ENCODE results near the gene TRIM38.
"Not testable (repeated sequence)": the region's sequence is repeated elsewhere in the genome, so short reads cannot be mapped to it uniquely, and the experiment has no call there.

The TRIM38 gene

DNA sequence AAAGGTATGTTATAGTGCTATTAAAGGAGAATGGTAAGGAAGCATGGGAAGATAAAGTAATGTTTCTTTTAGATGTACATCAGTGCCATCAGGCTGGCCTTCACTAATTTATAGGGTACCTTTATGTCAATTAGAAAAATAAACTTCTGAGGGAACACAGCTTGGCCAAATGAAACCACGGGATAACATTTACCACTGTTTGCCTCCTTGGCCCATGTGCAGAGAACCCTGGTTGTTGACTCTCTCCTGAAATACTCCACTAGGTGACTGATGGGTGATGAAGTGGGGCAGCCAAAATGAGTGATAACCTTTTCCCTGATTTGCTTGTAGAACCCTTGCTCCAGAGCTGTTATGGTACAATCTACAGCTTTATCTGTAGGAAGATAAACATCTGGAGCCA lies 9.5 kb downstream of the TRIM38 start:
- DNase-seq = no peak

DNA sequence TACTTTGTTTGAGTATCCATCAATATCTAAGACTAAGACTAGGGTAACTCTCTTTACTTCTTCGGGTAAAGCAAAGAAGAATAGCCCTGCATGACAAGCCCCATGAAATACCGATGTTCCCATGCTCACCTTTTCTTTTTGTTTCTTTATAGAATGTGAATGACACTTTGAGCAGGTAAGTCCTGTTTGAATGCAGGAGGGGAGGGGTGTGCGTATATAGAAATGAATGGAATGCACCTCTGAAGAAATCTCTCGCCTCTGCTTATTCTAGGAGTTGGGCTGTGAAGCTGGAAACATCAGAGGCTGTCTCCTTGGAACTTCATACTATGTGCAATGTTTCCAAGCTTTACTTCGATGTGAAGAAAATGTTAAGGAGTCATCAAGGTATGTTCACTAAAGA lies 10.3 kb downstream of the TRIM38 start:
- no peak for DNase-seq

DNA sequence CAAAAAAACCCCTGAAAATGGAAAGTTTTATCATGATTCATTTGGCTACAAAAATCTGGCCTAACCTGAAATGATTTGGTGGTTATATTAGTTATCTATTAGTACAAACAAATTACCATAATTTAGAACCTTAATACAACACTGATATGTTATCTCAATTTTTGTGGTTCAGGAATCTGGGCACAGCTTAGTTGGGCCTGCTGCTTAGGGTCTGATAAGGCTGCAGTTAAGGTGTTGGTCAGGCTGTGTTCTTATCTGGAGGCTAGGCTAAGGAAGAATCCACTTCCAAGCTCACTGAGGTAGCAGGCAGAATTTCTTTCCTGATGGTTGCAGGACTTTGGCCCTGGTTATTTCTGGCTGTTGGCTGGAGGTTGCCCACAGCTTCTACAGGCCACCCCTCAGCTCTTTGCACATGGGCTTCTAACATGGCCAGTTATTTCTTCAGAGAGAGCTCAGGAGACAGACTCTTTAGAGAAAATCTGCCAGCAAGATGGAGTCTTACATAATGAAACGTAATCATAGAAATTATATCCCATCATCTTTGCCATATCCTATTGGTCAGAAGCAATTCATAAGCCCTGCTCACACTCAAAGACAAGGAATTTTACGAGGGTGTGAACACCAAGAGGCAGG lies 11.4 kb downstream of the TRIM38 start:
- DNase-seq = no peak

DNA sequence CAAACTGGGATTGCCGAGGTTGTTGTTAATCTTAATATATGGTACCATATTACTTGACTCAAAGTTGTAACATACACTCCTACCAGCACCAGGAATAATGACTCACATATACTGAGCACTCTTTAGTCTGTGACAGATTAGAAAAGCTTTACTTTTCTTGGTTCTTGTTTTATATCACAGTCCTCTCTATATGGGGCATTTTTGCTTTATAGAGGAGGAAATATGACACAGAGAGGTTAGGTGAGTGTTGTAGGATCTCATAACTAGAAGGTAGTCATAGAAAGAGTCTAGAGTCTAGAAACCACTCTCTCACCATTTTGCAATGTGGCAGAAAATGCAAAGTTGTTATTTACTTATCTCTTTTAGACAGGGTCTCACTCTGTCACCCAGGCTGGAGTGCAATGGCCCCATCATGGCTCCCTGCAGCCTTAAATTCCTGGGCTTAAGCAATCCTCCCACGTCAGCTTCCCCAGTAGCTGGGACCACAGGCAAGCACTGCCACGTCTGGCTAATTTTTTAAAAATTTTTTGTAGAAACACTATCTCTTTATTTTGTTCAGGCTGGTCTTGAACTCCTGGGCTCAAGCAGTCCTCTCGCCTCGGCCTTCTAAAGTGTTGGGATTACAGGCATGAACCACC lies 13.4 kb downstream of the TRIM38 start:
- no peak for DNase-seq

DNA sequence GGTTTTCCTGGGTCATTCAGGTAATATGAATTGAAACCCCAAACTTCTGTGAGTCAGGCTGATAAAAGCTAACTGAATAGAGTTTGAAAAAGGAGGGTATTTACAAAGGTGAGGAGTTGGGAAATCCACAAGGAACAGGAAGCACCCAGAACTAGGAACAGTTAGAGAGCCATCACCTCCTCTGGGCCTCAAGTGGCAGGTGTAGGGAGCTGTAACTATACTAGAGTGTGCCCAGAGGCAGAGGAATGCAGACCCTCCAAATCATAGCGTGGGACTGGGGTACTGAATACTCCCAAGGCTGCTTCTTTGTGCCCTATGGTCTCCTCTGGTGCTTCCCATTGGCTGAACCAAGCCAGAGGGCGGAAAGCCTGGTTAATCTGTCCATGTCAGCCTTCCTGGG lies 18.3 kb downstream of the TRIM38 start:
- DNase-seq = no peak

DNA sequence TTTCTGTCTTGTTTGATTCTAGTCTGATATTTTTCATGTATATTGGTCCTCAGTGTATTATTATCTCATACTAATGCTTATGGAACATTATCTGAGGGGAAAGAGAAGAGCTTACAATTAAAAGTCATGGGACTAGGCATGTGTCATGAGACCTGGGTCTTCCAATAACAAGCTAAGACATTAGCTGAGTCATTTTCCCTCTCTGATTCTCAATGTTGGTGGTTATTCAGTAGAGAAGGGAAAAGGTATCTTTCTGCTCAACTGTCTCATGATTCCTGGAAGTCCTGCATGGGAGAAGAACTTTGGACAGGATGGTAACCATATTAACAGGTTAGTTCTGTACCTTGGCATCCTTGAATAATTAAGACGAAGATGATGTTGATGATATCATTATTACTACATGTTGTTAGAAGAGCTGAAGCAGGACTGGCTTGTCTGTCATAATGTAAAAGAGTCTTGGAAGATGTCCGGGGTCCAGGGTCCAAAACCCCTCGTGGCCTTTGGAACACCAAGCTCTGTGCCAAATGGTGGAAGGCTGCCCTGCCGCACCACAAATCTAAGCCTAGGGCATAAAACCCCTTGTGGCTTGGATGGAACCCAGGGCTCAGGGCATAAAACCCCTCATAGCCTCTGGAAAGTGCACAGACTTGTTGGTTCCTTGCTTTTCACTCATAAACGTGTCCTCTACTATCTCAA lies 19.1 kb downstream of the TRIM38 start:
- no peak for DNase-seq

DNA sequence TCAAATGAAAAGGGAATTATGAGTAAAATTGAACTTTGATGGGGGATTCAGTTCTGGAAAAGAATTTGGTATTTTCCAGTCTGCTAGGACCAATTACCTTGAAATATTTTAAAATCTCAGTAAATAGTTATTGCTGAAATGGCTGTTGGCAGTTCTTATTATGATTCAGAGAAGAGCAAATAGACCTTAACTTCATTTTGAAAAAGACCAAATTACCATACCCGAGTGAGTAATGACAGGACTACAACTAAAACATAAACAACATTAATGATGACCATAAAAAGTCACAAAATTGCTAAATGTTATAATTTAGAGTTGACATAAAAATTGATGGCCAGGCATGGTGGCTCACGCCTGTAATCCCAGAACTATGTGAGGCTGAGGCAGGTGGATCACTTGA lies 21.7 kb downstream of the TRIM38 start:
- DNase-seq = no peak

DNA sequence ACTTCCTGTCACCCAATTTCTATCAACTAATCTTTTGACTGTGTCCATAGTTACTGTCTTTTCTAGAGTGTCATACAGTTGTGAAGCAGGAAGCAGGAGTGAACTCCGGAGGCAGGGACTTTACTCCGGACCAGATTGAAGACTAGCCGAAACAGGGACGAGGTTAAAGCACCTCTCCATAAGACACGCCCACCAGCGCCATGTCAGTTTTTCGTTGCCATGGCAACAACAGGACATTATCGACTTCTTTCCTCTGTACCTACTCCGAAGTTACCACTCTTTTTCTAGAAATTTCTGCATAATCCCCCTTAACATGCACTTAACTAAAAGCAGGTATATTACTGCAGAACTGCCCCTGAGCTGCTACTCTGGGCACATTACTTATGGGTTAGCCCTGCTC lies 25.2 kb downstream of the TRIM38 start:
- DNase-seq = no peak

DNA sequence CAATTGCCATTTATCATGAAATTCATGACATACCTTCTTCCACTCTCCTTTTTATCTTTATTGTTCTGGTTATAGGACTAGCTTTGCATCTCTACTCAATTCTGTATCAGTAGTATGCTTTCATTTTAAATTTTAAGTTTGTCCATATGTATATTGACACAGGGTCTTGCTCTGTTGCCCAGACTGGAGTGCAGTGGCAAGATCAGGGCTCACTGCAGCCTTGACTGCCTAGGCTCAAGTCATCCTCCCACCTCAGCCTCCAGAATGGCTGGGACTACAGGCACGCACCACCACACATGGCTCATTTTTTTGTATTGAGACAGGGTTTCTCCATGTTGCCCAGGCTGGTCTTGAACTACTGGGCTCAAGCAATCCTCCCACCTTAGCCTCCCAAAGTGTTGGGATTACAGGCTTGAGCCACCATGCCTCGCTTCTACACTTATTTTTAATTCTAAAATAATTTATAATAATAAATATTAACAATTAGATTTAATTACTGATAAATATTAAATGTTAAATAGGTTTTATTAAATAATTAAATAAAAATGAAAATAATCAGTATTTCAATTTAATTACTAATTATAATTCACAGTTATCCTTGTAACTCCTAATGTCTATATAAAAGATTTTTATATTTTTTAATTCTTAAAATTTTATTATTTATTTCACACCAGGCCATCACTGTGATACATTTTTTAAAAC lies 27.7 kb downstream of the TRIM38 start:
- no peak for DNase-seq

DNA sequence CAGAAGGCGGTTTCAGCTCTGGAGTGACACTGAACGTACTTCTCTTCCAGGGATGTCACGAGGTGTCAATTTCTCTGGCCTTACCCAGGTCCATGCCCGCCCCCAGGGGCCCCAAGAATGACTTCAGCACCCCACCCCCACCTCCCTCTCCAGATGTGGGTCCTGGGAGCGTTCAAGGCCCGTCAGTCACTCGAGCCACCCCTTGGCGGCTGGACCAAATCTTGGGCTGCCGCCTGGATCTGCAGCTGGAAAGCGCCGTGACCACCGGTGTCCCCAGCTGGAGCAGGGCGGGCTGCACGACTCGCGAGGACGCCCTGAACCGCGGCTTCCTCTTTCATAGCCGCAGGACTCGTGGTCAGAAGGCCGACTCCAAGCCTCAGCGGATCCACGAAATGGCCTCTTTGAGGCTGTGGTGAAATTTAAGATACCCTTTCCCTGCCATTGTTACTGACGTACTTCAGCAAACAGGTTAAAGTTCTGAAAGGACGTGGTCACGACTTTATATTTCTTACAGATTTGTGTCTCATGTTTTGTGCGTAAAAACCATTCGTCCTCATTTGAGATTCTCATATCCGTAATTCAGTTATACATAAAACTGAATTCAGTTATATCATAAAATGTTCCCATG lies 29.3 kb downstream of the TRIM38 start:
- DNase-seq = peak in 1 of 4 experiments; percentile 17

DNA sequence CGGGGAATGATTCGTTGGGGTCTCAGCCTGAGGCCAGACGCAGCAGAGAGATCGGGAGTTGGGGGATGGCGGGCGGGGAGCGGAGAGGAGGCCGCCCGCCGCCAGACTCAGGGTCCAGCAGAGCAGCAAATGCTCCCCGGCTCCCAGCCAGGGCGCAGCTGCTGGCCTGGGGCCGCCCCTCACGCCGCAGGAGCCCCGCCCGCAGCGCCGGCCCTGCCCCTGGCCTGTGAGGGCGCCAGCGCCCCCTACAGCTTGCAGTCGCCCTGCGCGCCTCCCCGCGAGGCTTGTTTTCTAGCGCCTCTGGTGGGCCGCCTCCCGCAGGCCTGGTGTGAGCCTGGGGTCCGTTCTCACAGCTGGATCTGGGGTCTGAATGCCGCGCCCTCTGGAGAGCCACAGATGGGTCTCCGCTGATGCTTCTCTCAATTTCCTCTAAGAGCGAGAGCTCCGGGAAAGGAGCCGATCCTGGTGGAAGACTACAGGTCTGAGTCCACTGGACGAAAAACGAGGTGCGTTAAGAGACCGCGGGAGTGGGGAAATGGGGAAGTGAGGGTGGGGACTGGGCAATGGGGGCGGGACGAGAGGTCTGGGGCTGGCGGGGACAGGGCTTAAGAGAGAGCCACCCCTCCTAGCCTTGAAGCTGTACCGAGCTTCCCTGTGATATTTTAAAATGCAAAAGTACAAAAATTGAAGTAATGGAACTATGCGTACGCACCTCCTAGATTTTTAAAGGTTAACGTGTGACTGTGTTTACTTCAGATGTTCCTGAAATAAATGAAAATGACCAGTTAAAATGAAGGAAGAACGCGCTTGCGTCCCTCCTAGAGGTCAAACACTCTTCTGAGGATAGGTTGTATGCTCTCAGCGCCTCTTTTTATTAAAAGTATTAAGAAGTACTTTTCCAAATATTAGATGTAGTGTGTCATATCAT lies 30.1 kb downstream of the TRIM38 start:
- peak; percentile 83 to 93 (median 88) for DNase-seq

DNA sequence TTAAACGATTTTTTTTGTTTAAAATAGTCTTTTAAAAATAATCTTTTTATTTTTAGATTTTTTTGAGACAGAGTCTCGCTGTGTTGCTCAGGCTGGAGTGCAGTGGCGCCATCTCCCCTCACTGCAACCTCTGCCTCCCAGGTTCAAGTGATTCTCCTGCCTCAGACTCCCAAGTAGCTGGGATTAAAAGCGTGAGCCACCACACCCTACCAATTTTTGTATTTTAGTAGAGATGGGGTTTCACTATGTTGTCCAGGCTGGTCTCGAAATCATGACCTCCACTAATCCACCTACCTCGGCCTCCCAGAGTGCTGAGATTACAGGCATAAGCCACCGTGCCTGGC lies 30.7 kb downstream of the TRIM38 start:
- DNase-seq = not testable (repeated sequence)

DNA sequence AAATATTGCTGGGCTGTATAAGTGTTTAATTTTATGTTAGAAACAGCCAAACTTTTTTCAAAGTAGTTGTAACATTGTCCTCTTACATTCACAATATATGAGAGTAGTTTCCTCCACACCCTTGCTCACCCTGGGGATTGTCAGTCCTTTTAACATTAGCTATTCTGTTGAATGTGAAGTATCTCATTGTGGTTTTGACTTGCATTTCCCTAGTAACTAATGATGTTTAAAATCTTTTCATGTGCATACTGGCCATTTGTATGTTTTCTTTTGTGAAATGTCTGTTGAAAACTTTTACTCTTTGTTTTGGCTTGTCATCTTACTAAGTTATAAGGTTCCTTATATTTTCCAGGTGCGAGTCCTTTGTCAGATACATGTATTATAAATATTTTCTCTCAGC lies 32.9 kb downstream of the TRIM38 start:
- DNase-seq = no peak

DNA sequence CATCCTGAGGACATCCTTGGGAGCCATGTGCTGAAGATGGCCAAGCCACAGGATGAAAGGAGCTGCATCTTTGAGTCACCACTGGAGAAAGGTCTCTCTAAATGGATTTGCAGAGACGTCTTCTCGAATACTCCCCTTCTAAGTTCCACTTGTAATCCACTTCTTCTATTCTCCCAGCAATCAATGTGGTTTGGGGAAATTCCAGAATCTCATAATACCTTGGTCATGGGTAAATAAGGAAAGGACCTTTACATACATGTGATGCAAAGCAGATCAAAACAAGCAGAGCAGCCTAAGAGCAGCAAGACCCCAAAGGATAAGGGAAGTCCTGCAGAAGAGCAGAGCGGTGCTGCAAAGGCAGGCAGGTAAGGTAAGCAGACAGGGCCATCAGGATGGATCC lies 35.3 kb downstream of the TRIM38 start:
- no peak for DNase-seq

DNA sequence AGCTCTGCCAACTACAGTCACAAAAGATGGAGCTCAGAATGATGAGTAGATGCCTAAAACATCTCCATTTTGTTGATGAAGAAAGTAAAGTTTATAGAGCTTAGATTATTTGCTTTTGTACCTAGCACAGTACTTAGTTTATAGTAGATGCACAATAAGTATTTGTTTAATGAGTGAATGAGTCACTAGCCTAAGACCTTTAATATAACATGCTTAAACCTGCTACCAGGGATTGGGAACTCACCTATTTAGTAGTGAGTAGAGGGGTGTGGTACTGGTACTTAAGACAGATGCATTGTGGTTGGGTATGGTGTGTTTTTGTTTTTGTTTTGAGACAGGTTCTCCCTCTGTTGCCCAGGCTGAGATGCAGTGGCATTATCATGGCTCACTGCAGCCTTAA lies 35.8 kb downstream of the TRIM38 start:
- no peak for DNase-seq

DNA sequence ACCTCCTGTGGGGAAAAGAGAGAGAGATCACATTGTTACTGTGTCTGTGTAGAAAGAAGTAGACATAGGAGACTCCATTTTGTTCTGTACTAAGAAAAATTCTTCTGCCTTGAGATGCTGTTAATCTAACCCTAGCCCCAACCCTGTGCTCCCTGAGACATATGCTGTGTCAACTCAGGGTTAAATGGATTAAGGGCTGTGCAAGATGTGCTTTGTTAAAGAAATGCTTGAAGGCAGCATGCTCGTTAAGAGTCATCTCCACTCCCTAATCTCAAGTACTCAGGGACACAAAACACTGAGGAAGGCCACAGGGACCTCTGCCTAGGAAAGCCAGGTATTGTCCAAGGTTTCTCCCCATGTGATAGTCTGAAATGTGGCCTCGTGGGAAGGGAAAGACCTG lies 36.6 kb downstream of the TRIM38 start:
- not testable (repeated sequence) for DNase-seq

DNA sequence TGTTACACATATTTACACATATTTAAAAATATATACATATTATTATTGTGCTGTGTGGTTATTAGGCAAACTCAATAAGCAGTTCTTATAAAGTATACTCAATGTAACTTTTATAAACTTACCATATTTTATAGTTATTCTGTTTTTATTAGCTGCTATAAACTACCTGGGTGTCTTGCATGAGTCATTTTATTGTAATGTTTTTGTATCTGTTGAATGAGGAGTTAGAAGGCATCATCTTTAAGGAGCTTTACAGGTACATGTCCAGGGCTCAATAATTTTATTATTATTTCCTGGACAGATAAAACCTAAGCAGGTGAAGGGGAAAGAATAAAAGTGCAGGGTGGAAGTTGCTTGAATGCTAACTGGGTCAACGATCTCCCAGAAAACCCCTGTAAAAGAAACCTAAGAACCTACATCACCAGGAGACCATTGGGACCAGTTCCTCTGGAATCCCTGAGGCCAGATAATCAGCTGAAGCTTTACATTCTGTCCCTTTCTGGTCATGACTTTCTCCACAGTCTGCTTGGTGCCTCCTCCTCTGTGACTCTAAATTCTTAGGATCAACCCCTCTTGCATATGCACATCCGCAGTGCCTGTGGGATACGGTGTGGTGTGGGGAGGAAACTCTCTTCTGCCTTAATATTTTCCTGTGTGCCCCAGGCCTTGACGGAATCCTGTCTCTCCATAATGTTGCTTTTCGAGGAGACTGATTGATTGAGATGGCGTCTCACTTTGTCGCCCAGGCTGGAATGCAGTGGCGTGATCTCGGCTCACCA lies 38.0 kb downstream of the TRIM38 start:
- no peak for DNase-seq

DNA sequence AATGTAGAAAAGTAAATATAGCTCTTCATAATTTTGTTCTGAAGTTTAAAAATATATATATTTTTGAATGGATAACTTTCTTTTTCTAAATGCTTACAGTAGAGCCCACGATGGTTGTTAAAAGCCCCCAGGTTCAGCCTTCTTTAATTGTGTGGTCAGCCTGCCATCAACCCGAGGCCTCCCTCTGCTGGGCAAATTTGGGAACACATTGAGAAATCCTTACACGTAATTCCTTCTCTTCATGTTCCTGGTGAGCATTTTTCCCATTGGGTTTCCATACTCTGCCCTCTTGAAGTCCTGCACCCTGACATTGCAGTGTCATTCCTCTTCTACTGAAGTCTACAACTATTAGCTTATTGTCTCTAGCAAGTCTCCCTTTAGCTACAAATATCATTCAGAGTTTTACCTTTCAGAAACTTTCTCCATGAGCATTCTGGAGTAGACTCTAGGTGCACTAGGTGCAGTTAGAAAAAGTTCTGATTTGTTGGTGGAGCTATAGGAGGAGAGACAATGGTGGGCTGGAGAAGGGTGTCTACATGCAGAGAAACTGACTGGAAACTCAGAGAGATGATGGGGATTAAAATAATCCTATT lies 40.6 kb downstream of the TRIM38 start:
- peak in 2 of 4 experiments; percentile 11 to 21 for DNase-seq

DNA sequence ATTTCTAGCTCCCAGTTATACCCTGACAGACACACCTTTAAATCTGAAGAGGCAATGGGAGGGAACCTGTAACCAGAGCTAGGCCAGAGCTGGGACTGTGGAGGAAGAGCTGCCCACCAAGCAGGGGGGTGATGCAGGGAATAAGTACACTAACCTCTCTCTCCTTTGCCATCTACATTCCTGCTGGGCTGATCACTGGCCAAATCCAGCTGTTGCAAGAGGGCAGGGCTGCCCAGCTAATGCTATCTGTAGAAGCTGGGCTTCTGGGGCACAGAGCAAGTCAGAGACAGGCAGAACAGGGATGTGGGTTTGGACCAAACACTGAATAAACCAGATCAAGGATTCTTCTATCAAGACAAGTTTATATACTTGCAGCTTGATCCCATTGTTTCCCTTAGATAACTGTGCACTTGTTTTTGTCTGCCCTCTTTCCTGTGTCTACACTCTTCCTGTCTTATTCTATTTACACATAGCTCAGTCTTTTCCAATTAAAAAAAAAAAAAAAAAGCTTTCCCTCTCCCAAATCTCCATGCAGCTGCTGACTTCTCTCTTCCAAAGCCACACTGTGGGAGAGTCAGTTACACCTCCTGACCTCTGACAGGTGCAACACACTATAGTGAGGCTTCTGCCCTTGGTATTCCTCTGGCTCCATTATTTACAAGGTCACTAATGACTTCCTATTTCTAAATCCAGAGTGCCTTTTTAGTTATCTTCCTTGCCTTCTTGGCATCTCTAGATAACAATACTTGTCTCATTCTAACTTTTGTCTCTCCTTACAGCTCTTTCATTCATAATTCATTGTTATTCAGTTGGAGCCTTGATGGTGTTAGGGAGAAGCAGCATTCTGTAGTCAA lies 43.7 kb downstream of the TRIM38 start:
- no peak for DNase-seq

DNA sequence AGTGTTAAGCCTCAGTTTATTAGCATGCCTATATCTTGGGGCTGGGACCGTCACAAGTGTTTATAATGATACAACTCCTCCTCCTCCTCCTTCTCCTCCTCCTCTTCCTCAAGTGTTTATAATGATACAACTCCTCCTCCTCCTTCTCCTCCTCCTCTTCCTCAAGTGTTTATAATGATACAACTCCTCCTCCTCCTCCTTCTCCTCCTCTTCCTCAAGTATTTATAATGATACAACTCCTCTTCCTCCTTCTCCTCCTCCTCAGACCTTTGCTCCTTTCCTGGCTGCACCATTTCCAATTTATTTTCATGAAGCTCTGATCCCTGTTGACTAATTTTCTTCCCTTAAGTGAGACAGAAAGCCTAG lies 44.3 kb downstream of the TRIM38 start:
- not testable (repeated sequence) for DNase-seq
